ENCODE data around the gene ITGAE. TPM values are rescaled to one million over a fixed set of nuclear protein-coding genes. Genes with fewer than 3 reads are reported as not detected.
A peak's percentile ranks its signal among the peaks of the same experiment; 100 is the strongest.

The ITGAE gene
- total and polyA plus RNA-seq, 10 of the 15 experiments (the other 5 are each of a cell fraction or from before 2014, with no cell fraction given): 13.1 to 161 (median 34.8) TPM

DNA sequence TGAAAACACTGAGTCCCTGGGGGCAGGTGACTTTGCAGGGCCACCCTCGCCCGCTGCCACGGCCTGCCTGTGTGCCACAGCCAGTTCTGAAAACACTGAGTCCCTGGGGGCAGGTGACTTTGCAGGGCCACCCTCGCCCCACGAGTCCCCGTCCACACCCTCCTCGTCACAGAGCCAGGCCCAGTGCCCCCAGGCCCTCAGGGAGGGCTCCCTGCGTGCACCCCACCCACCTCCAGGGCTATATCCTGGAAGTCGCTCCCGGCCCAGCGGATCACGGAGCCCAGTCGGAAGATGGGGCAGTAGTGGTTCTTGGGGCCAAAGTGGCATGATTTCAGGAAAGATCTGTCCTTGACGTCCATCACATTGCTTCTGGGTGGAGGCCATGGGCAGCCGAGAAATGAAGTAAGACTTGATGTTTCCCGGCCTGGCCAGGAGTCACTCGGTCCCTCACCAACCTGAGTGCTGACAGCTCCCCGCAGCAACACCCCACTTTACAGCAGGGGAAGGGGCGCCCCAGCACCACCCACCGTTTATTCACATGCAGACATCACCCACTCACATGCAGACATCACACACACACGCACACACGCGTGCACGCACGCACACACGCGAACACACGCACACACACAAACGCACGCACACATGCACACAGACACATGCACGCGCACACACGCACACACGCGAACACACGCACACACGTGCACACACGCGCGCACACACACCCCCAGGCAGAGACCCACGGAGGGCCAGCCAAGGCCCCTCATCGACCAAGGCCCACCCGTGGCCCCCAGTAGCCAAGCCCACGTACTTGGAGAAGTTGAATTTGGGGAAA lies 111.5 kb downstream of the ITGAE start:
- in situ Hi-C loops (cut with MboI) (no loop called here), intact Hi-C loops (cut with micrococcal nuclease; ENCODE audit: unreplicated experiment) (loop anchor here (5.0 kb wide), 1 partner anchor 38 kb away; no protein-coding TSS in a partner anchor)
- Histone ChIP-seq H3K9me3 (replicated peaks; ENCODE audit: control insufficient read depth, insufficient read depth, low read length) (no peaks in the 10 kb centered on the region), H3K79me2 (ENCODE audit: control insufficient read depth, insufficient read depth, low read length) (peaks cover 6% of the 10 kb centered on the region), H3K27ac (ENCODE audit: control insufficient read depth, insufficient read depth) (no peak overlapping the region), H3K4me3 (no peak overlapping the region), H3K27me3 (replicated peaks in 1 of 2; ENCODE audit: control insufficient read depth in 2 of 2, insufficient read depth in 2 of 2, low read length in 1 of 2) (no peaks in the 10 kb centered on the region), H3K9ac (ENCODE audit: control insufficient read depth, insufficient read depth, low read length) (no peak overlapping the region), H3K36me3 (ENCODE audit: control insufficient read depth in 2 of 2, insufficient read depth in 2 of 2, low read length in 1 of 2) (peaks cover 0 to 2% of the 10 kb centered on the region in 2 experiments; a peak in 2 of 4 replicates), H3K4me1 (ENCODE audit: control insufficient read depth, insufficient read depth, low read length) (peaks cover 14% of the 10 kb centered on the region), H3K4me2 (ENCODE audit: control insufficient read depth, insufficient read depth) (no peak overlapping the region), H2AFZ (ENCODE audit: control insufficient read depth, low read depth, low read length) (no peak overlapping the region), H4K20me1 (ENCODE audit: control insufficient read depth, insufficient read depth) (no peaks in the 10 kb centered on the region)
- DNase-seq (ENCODE audit: low read depth, low spot score) (no peak), FAIRE-seq (no peak), ATAC-seq (no peak)
- SMC1A ChIA-PET (ENCODE audit: uncharacterized antibody, unreplicated experiment): interaction anchor here (1.0 kb wide), 1 partner anchor 21 kb away, joined by 4 read pairs; no protein-coding TSS in a partner anchor
- POLR2A ChIA-PET: no interaction called here
- CTCF ChIA-PET: no interaction called here
- RAD21 ChIA-PET (ENCODE audit: unreplicated experiment): no interaction called here
- WGBS (ENCODE audit: insufficient coverage, insufficient replicate concordance, low lambda C conversion rate, missing lambda C conversion rate): 68% methylated on average over 44 of the region's 44 CpGs
- no TSS peak for BruUV-seq (replicated peaks)
- TF ChIP-seq BRCA1 (IDR thresholded peaks at IDR 0.05; ENCODE audit: low read depth, low read length): no peak
- TF ChIP-seq, protein P1, sequence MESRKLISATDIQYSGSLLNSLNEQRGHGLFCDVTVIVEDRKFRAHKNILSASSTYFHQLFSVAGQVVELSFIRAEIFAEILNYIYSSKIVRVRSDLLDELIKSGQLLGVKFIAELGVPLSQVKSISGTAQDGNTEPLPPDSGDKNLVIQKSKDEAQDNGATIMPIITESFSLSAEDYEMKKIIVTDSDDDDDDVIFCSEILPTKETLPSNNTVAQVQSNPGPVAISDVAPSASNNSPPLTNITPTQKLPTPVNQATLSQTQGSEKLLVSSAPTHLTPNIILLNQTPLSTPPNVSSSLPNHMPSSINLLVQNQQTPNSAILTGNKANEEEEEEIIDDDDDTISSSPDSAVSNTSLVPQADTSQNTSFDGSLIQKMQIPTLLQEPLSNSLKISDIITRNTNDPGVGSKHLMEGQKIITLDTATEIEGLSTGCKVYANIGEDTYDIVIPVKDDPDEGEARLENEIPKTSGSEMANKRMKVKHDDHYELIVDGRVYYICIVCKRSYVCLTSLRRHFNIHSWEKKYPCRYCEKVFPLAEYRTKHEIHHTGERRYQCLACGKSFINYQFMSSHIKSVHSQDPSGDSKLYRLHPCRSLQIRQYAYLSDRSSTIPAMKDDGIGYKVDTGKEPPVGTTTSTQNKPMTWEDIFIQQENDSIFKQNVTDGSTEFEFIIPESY (IDR thresholded peaks at IDR 0.05): peak; percentile 70; the same call in 1 of the 2 replicates
- no peak for TF ChIP-seq CHD2 (IDR thresholded peaks at IDR 0.05; ENCODE audit: borderline replicate concordance, low read depth, low read length)
- TF ChIP-seq, protein P2, sequence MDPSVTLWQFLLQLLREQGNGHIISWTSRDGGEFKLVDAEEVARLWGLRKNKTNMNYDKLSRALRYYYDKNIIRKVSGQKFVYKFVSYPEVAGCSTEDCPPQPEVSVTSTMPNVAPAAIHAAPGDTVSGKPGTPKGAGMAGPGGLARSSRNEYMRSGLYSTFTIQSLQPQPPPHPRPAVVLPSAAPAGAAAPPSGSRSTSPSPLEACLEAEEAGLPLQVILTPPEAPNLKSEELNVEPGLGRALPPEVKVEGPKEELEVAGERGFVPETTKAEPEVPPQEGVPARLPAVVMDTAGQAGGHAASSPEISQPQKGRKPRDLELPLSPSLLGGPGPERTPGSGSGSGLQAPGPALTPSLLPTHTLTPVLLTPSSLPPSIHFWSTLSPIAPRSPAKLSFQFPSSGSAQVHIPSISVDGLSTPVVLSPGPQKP (IDR thresholded peaks at IDR 0.05; ENCODE audit: low read depth, low read length): no peak
- no peak for TF ChIP-seq BHLHE40 (IDR thresholded peaks at IDR 0.05; ENCODE audit: borderline replicate concordance in 1 of 2, low read depth in 2 of 2, low read length in 1 of 2)
- TF ChIP-seq, protein P3, sequence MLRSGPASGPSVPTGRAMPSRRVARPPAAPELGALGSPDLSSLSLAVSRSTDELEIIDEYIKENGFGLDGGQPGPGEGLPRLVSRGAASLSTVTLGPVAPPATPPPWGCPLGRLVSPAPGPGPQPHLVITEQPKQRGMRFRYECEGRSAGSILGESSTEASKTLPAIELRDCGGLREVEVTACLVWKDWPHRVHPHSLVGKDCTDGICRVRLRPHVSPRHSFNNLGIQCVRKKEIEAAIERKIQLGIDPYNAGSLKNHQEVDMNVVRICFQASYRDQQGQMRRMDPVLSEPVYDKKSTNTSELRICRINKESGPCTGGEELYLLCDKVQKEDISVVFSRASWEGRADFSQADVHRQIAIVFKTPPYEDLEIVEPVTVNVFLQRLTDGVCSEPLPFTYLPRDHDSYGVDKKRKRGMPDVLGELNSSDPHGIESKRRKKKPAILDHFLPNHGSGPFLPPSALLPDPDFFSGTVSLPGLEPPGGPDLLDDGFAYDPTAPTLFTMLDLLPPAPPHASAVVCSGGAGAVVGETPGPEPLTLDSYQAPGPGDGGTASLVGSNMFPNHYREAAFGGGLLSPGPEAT (IDR thresholded peaks at IDR 0.05; ENCODE audit: low read depth): no peak
- TF ChIP-seq JUND (IDR thresholded peaks at IDR 0.05; ENCODE audit: low read depth, low read length): no peak
- TF ChIP-seq CBX5 (IDR thresholded peaks at IDR 0.05; ENCODE audit: low read depth): no peak
- 0 out of 2 replicates have a peak, but pooled peaks have one; percentile 48 for TF ChIP-seq HDGF (IDR thresholded peaks at IDR 0.05)
- TF ChIP-seq NR2F1 (conservative IDR thresholded peaks at IDR 0.05): no peak
- TF ChIP-seq LARP7 (IDR thresholded peaks at IDR 0.05): no peak
- TF ChIP-seq, protein P4, sequence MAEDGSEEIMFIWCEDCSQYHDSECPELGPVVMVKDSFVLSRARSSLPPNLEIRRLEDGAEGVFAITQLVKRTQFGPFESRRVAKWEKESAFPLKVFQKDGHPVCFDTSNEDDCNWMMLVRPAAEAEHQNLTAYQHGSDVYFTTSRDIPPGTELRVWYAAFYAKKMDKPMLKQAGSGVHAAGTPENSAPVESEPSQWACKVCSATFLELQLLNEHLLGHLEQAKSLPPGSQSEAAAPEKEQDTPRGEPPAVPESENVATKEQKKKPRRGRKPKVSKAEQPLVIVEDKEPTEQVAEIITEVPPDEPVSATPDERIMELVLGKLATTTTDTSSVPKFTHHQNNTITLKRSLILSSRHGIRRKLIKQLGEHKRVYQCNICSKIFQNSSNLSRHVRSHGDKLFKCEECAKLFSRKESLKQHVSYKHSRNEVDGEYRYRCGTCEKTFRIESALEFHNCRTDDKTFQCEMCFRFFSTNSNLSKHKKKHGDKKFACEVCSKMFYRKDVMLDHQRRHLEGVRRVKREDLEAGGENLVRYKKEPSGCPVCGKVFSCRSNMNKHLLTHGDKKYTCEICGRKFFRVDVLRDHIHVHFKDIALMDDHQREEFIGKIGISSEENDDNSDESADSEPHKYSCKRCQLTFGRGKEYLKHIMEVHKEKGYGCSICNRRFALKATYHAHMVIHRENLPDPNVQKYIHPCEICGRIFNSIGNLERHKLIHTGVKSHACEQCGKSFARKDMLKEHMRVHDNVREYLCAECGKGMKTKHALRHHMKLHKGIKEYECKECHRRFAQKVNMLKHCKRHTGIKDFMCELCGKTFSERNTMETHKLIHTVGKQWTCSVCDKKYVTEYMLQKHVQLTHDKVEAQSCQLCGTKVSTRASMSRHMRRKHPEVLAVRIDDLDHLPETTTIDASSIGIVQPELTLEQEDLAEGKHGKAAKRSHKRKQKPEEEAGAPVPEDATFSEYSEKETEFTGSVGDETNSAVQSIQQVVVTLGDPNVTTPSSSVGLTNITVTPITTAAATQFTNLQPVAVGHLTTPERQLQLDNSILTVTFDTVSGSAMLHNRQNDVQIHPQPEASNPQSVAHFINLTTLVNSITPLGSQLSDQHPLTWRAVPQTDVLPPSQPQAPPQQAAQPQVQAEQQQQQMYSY (CRISPR knock-in tag; IDR thresholded peaks at IDR 0.05): no peak

Measured in GM12878 (cell line).